Osteocyte (in vitro differentiated cells): ENCODE data around the gene WNT9A. TPM values are rescaled to one million over a fixed set of nuclear protein-coding genes. Genes with fewer than 3 reads are reported as not detected.

Source experiments
- DNase-seq: peaks from one replicate; pipeline ENCODE4 v3.0.0; 2021; ENCODE audit warnings: mixed read lengths; ENCODE audit not compliant: unreplicated experiment; ENCODE audit errors: extremely low spot score
- H3K27ac Mint-ChIP-seq: one replicate; pipeline ENCODE4 v1.8.0; 2021; ENCODE audit warnings: mild to moderate bottlenecking, mixed read lengths; ENCODE audit not compliant: unreplicated experiment
- H3K27me3 Mint-ChIP-seq: one replicate; pipeline ENCODE4 v1.8.0; 2021; ENCODE audit warnings: mixed read lengths; ENCODE audit not compliant: unreplicated experiment
- H3K36me3 Mint-ChIP-seq: one replicate; pipeline ENCODE4 v1.8.0; 2021; ENCODE audit warnings: mixed read lengths; ENCODE audit not compliant: unreplicated experiment
- H3K4me1 Mint-ChIP-seq: one replicate; pipeline ENCODE4 v1.8.0; 2021; ENCODE audit warnings: mixed read lengths; ENCODE audit not compliant: unreplicated experiment
- H3K4me3 Mint-ChIP-seq: one replicate; pipeline ENCODE4 v1.8.0; 2021; ENCODE audit warnings: mild to moderate bottlenecking, moderate library complexity, mixed read lengths; ENCODE audit not compliant: unreplicated experiment
- H3K9me3 Mint-ChIP-seq: one replicate; pipeline ENCODE4 v1.8.0; 2021; ENCODE audit warnings: mixed read lengths; ENCODE audit not compliant: unreplicated experiment
- total RNA-seq: library from RNA; stranded (reverse); gene quantifications from 2 replicates; pipeline ENCODE4 v1.2.1, GENCODE V29; 2021
- TF ChIP-seq, protein P1 (sequence below): fragments of 200-600 bp; sonication (generic); IDR thresholded peaks from 2 replicates; pipeline ENCODE4 v1.5.0; 2021; ENCODE audit warnings: antibody characterized with exemption, mild to moderate bottlenecking, moderate library complexity

WNT9A gene
- total RNA-seq, 1 donor from 2014 or later, result 4.9 TPM

DNA sequence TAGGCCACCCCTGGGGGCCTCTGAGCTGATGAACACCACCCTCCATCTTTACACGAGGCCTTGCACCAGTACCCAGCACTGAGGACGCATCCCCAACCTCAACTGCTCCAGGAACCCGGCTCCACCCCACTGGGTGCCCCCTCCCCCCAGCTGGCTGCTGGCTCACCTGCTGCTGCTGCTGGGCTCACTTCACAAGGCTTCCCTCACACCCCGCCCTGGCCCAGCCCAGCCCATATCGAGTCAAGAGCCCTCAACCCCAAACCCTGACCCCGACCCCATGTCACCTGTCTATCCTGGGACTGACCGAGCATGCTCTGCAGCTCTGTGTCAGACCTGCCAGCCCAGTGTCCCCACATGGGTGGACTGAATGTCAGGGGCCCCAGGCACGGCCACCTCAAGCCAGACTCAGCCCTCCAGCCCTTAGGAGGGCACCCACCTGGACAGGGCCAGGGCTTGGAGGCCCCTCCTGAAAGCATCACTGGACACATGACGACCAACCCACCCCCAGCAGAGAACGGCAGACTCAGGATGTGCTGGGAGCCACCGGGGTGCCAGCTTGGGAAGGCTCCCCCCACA, 21.4 kb downstream of the WNT9A start:
- H3K27me3 Mint-ChIP-seq, result no peaks in the 10 kb centered on the region
- H3K9me3 Mint-ChIP-seq, result no peaks in the 10 kb centered on the region
- no peak overlapping the region for H3K4me3 Mint-ChIP-seq
- H3K4me1 Mint-ChIP-seq, result peaks cover 3% of the 10 kb centered on the region
- no peak overlapping the region for H3K27ac Mint-ChIP-seq
- no peak for DNase-seq
- TF ChIP-seq, protein P1, sequence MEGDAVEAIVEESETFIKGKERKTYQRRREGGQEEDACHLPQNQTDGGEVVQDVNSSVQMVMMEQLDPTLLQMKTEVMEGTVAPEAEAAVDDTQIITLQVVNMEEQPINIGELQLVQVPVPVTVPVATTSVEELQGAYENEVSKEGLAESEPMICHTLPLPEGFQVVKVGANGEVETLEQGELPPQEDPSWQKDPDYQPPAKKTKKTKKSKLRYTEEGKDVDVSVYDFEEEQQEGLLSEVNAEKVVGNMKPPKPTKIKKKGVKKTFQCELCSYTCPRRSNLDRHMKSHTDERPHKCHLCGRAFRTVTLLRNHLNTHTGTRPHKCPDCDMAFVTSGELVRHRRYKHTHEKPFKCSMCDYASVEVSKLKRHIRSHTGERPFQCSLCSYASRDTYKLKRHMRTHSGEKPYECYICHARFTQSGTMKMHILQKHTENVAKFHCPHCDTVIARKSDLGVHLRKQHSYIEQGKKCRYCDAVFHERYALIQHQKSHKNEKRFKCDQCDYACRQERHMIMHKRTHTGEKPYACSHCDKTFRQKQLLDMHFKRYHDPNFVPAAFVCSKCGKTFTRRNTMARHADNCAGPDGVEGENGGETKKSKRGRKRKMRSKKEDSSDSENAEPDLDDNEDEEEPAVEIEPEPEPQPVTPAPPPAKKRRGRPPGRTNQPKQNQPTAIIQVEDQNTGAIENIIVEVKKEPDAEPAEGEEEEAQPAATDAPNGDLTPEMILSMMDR, result no peak
- no peaks in the 10 kb centered on the region for H3K36me3 Mint-ChIP-seq

DNA sequence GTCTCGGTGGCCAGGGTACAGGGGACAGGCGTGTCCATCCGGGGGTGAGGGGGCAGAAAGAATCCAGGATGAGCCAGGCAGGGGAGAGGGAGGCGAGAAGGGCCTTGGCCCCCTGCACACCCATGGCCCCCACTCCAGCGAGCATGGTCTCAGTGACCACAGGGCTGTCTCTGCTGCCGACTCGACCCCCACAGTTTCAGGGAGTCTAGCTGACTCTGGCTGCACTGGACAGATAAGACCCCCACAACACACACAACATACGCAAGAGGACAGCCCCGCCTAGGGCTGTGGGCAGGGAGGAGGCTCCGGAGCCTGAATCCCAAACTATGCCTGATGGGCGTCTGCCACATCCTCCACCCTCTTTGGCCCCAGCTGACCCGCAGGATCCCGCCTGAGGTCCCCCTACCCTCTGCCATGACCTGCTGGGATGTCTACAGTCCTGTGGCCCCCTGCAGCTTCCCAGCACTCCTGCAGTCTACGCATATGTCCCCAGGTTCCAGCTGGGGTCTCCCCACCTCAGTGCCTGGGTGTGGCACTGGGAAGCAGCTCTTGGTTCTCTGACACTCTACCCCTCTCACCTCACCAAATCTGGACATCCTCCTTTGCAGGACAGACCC, 22.0 kb downstream of the WNT9A start:
- TF ChIP-seq, protein P1, result no peak
- H3K4me1 Mint-ChIP-seq, result peaks cover 3% of the 10 kb centered on the region
- no peak overlapping the region for H3K4me3 Mint-ChIP-seq
- H3K9me3 Mint-ChIP-seq, result no peaks in the 10 kb centered on the region
- no peaks in the 10 kb centered on the region for H3K36me3 Mint-ChIP-seq
- DNase-seq, result no peak
- H3K27ac Mint-ChIP-seq, result no peak overlapping the region
- H3K27me3 Mint-ChIP-seq, result no peaks in the 10 kb centered on the region

DNA sequence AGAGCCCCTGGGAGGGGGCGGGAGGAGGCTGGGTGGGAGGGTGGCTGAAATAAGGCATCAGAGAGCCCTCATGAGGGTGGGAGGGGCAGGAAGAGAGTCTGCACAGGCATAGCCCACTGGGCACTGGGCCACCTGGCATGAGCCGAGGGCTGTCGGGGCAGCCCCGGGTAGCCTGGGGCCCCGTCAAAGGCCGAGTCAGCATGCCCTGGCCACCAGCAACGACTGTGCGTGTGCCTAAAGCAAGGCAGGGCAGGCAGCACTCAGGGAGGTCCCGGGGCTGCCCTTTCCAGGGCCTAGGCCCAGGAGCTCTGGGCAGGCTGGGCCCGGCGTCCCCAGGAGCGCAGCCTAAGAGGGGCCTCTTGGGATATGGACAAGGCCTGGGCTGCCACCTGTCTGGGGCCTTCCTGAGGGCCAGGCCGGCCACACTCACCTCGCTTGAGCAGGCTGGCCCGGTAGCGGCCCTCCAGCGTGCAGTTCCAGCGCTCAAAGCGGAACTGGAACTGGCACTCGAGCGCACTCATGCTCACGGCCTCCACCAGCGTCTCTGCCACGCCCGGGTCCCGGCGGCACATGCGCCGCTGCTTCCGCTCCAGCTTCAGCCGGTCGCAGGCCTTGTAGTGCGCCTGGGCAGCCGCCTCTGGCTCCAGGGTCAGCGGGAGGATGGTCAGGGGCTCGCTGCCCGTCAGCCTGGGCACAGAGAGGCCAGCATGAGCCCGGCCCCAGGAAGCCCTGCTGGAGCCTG, 22.7 kb downstream of the WNT9A start:
- Mint-ChIP-seq H3K4me3 (no peak overlapping the region), H3K4me1 (peaks cover 3% of the 10 kb centered on the region), H3K36me3 (no peaks in the 10 kb centered on the region), H3K27ac (no peak overlapping the region), H3K27me3 (no peaks in the 10 kb centered on the region), H3K9me3 (no peaks in the 10 kb centered on the region)
- DNase-seq, result no peak
- TF ChIP-seq, protein P1, result no peak

DNA sequence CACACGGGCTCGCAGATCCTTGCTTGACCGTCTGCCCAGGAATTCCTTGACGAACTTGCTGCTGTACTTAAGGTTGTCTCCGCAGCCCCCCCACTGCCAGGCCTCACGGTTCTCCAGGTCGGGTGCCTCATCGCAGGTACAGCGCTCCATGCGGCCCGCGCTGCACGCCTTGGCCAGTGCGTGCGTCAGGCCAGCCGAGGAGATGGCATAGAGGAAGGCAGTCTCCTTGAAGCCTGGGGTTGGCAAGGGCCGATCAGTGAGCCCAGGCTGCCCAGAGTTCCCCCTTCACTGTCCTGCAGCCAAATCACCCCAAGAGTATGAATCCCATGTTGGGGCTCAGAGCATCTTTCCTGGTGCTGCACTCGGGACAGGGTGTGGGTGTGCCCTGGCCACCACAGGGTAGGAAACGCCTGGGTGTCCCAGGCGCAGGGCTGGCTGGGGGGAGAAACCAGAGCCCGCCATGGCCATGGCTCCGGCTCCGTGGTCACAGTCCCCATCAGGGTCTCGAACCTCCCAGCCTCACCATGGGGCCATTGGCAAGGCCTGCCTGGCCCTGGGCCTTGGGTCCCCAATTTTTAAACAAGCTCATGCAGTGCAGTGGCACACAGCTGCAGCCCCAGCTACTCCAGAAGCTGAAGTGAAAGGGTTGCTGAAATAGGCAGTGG, 23.4 kb downstream of the WNT9A start:
- Mint-ChIP-seq H3K9me3 (no peaks in the 10 kb centered on the region), H3K27ac (no peak overlapping the region), H3K4me1 (peaks cover 3% of the 10 kb centered on the region), H3K36me3 (no peaks in the 10 kb centered on the region), H3K27me3 (no peaks in the 10 kb centered on the region), H3K4me3 (no peak overlapping the region)
- no peak for DNase-seq
- TF ChIP-seq, protein P1, result no peak
